Left colon (tissue), 2 donors: ENCODE data around the gene ANKRD17. TPM values are rescaled to one million over a fixed set of nuclear protein-coding genes. Genes with fewer than 3 reads are reported as not detected.
"Not testable (repeated sequence)": the region's sequence is repeated elsewhere in the genome, so short reads cannot be mapped to it uniquely, and the experiment has no call there.

Experiments
- ATAC-seq: fragments of 200-7000 bp; cut with Tn5 transposase; one replicate; pipeline ENCODE4 v1.9.1; 2020; ENCODE audit warnings: mild to moderate bottlenecking, moderate library complexity
- DNase-seq, 2 donors: peaks; one replicate each; pipeline ENCODE4 v3.0.0-alpha.2; 2020
- intact Hi-C, 2 donors: fragments of 100-400 bp; cut with DNase I in 1 of 2; cut with micrococcal nuclease in 1 of 2; formaldehyde crosslinking; loops; one replicate each; pipeline versions ENCODE4 v1.11.2 to v1.14.0; 2022; cut with DNase I, micrococcal nuclease
- total RNA-seq, 2 donors: library from RNA; stranded (reverse); fragmentation: NEBNext Ultra II Directional; extraction: Animal tissue kit (Norgen Biotek cat#: 25700); gene quantifications; one replicate each; pipeline ENCODE4 v1.2.1, GENCODE V29; 2021
- donor health status: DM: no; HTN: no; CAD: no.
- donor health status: DM: yes; HTN: yes; CAD: no.

ANKRD17 gene
- total RNA-seq, 2 donors from 2014 or later = 58.3 to 61.1 TPM

DNA sequence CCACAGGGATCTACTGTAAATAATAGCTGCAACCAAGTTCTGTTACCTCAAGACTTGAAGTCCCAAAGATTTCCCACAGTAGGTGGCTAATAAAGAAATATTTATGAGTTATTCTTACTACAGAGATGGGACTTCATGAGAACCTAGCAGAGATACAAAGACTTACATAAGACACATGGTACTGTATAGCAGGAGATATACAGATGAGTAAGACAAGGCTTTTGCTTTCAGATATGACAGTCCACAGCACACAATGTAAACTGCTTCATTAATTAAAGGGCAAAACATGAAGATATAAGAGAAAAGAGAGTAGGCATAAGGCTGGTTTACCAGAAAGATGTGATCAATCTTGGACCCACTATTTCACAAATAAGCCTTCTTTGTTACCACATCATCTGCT lies 6.6 kb downstream of the ANKRD17 start:
- ATAC-seq (no peak), DNase-seq (no peak)
- intact Hi-C loops = no loop called here

DNA sequence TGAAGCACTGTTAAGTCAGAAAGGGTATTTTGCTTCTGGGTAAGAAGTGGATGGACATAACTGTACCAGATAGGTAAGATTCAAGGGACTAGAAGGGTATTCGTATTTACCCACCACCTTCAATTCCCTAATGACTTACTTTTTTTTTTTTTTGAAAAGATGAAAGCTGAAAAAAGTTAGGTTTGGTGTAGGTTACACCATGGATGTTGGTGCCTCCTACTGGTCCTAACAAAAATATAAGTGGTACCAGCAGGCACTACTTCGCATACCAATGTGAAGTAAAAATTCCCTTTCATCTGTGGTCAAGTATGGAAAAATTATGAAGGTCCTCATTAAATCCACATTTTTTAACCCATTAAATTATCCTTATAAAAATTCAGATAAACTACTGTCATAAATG lies 7.2 kb downstream of the ANKRD17 start:
- no peak for ATAC-seq
- intact Hi-C loops = no loop called here
- no peak for DNase-seq

- ATAC-seq (no peak), DNase-seq (no peak)
- intact Hi-C loops = no loop called here
These were observed 8.0 kb downstream of the ANKRD17 start for GRCh38 chr4:73250642-73251041.

DNA sequence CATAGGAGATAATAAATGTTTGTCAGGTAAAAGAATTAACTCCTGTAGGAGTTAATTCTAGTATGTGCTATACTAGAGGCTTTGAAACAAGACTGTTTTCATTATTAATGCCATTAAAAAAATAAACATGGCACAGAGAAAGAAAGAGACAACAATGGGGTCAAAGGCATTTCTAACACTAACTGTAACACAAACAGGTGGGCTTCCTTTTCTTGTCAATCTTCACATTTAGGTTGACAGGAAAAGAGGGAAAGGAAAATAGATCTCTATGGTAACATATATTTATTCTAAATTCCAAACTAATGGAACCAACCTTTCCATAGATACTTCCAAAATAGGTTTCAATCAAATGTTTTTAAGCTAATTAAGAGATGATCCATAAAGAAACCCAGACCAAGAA lies 9.8 kb downstream of the ANKRD17 start:
- DNase-seq (no peak), ATAC-seq (no peak)
- intact Hi-C loops = no loop called here

DNA sequence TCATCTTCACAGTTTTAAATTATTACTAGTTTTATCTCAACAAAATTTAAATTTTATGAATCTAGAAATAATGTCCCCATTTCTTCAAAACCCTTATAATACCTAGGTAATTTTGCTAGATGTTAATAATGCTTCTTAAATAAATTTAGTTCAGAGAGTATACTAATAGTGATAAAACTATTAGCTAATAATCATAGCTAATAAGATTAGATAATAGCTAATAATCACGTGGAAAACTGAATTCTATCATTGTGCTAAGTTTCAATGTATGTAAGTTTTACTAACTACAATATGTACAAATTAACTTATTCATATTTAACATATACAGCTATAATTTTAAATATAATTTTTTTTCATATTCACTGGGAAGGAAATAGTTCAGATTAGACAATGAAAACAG lies 10.2 kb downstream of the ANKRD17 start:
- DNase-seq = no peak
- intact Hi-C loops = no loop called here

DNA sequence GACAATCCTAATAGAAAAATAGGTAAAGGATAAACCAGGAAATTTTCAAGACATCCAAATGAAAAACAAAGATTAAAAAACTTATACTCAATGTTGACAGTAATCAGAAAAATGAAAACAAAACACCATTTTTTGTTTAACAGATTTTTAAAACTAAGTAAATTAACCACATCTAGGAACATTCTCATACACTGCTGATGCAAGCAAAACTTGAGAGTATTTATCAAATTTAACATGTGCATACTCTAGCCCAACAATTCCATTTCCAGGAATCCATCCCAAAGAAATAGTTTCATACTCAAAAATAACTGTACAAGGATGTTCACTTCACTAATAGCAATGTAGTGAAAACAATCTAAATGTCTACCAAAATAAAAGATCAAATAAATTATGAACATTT lies 11.5 kb downstream of the ANKRD17 start:
- no peak for ATAC-seq
- intact Hi-C loops = no loop called here
- DNase-seq = no peak

More for the DNA sequence above, 10.2 kb downstream of the ANKRD17 start:
- ATAC-seq = no peak

- DNase-seq (no peak), ATAC-seq (peak; percentile 11)
- intact Hi-C loops = no loop called here
These were observed 12.6 kb downstream of the ANKRD17 start for GRCh38 chr4:73245955-73246354.

- DNase-seq = no peak
- intact Hi-C loops = no loop called here
- ATAC-seq = peak; percentile 91
These were observed 13.5 kb downstream of the ANKRD17 start for GRCh38 chr4:73244945-73245601.

DNA sequence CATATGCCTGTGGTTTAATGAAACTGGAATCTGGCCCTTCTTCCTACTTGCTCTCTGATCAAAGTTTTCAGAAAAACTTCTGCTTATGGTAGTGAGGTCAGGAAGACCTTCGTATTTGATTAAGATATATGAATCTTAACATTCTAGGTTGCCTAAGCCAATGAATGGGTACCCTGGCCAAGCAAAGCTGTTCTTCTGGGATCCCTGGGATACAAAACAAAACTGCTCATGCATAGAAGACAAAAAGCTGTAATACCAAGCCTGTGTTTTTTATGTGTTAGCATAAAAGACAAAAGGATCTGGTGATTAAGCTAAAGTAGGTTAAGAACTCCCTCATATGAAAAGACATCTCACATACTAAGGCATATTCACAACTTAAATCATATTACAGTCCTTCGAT lies 21.6 kb downstream of the ANKRD17 start:
- intact Hi-C loops = no loop called here
- ATAC-seq = no peak
- DNase-seq = no peak

- no peak for ATAC-seq
- intact Hi-C loops = no loop called here
- DNase-seq = no peak
These were observed 22.4 kb downstream of the ANKRD17 start for GRCh38 chr4:73236151-73236550.

DNA sequence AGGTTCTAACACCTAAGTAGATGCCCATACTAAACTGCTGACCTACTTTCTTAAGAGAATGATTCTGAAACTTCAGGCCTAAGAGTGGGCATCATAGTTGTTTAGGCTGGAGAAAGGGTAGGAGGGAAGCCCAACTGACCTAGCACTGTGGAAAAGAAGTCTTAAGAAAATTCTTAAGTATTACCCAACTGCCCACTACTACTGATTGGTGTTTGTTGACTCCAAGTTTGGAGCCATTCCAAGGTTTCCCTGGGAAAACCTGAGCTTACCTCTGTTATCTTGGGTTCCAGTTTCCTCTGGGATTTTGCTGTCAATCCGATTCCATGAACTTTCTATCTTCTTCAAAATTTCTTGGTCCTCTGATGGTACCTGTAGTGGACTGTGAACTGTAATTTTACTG lies 23.9 kb downstream of the ANKRD17 start:
- intact Hi-C loops = no loop called here
- no peak for ATAC-seq

GRCh38 chr4:73231518-73232487 lies 26.8 kb downstream of the ANKRD17 start:
- intact Hi-C loops = no loop called here
- DNase-seq = no peak
- ATAC-seq = peak; percentile 86

More for the DNA sequence above, 23.9 kb downstream of the ANKRD17 start:
- no peak for DNase-seq

- ATAC-seq (peak; percentile 28), DNase-seq (no peak)
- intact Hi-C loops = no loop called here
These were observed 27.6 kb downstream of the ANKRD17 start for GRCh38 chr4:73230865-73231517.

DNA sequence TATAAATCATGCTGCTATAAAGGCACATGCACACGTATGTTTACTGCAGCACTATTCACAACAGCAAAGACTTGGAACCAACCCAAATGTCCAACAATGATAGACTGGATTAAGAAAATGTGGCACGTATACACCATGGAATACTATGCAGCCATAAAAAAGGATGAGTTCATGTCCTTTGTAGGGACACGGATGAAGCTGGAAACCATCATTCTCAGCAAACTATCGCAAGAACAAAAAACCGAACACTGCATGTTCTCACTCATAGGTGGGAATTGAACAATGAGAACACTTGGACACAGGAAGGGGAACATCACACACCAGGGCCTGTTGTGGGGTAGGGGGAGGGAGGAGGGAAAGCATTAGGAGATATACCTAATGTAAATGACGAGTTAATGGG lies 29.8 kb downstream of the ANKRD17 start:
- DNase-seq, ATAC-seq, intact Hi-C loops: not testable (repeated sequence)

DNA sequence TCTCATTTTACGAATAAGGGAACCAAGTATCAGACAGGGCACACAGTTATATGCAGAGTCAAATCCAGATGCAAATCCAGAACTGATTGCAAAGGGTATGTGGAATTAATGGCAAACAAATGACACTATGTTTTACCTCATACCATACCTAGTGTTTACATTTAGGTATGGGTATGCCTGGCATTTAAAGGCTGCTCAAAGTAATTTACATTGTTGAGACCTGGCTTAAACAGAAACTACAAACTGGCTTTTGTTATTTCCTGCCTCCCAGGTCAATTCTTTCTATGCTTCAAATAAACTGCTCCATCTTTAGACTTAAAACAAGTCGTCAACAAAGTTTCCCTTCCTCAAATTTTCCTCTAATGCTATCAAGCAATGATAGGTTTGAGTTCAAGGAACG lies 33.7 kb downstream of the ANKRD17 start:
- intact Hi-C loops = no loop called here
- no peak for ATAC-seq
- no peak for DNase-seq

GRCh38 chr4:73223258-73223650 lies 35.3 kb downstream of the ANKRD17 start:
- ATAC-seq = no peak
- DNase-seq = no peak
- intact Hi-C loops = no loop called here

GRCh38 chr4:73222466-73223257 lies 35.9 kb downstream of the ANKRD17 start:
- intact Hi-C loops = no loop called here
- peak; percentile 100 for ATAC-seq
- DNase-seq = peak; percentile 31 to 62

- intact Hi-C loops = no loop called here
- DNase-seq = no peak
- ATAC-seq = no peak
These were observed 36.9 kb downstream of the ANKRD17 start for GRCh38 chr4:73221734-73222133.

DNA sequence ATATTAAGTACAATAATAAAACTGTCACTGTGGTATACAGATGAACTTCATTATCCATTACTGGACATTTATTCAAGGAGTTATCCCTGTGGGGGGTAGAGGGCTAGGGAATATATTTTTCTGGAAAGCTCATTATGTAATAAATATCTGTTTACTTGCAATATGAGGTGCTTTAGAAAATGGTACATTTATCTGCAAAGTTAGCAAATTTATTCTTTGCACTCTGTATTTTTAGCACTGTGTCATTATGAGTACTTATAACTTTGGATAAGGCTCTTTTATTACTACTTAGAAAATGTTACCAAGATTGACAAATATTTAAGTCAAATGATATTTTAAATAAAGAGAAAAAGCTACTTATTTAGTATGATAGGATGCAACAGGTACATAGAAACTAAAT lies 37.8 kb downstream of the ANKRD17 start:
- no peak for DNase-seq
- ATAC-seq = no peak
- intact Hi-C loops = no loop called here
